Measurements from ENCODE around the gene SYT1.
"Not testable (repeated sequence)": the region's sequence is repeated elsewhere in the genome, so short reads cannot be mapped to it uniquely, and the experiment has no call there.

The SYT1 gene

GRCh38 chr12:78864403-78864869 is at the start of gene SYT1:
SYT1 (plus strand) TSS chr12:78864774.
- DNase-seq = no peak

- DNase-seq = no peak
These were observed 46.1 kb upstream of the SYT1 start for GRCh38 chr12:78818487-78818886.

DNA sequence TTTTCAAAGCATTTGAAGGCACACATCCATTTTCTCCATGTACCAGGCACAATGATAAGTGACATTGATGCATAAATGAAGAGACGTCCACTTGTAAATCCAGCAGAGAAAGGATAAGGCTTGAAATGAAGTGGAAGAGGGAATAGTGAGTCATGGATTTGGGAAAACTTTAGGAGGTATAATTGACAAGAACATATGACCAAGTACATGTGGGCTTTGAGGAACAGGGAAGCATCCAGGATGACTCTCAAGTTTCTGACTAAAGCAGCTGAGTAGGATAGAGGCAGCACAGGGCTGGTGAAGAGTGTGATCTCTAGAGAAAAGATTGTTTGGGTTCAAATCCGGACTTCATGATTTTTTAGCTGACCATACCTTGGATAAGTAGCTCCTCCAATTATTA is 43.6 kb upstream of the SYT1 start:
- no peak for DNase-seq

DNA sequence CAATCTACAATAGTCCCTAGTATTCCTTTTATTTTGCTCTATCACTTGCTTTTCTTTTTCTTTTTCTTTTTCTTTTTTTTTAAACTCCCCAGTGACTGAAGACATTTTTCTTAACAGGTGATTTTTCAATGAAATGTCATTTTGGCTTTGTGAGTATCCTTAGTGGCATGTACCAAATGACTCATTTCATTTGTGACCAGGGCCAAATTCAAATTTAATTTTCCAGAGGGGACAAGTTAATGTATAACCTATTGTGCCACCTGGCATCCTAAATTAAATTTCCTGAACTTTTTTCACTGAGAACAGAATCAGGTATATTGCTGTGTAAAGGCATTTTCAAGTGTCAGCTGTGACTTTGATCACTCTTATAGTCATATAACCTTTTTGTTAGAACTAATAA is 39.7 kb upstream of the SYT1 start:
- no peak for DNase-seq

DNA sequence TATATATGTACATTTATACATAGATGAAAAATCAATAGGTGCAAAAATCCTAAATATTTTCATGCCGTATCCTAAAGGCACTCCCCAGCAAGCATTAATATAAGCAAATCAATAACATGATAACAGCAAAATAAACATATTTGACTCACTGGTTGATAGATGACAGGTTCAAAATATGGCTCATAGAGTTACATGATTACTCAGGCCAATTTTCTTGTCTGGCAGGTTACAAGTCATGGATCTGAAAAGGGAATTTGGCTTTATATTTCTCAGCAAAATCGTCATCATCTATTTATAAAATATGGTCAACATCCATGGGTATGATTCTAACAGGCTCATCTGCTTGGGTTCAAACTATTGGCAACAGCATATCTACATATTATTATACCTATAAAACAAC is 34.9 kb upstream of the SYT1 start:
- DNase-seq = no peak

GRCh38 chr12:78835493-78835892 is 29.1 kb upstream of the SYT1 start:
- no peak for DNase-seq

- DNase-seq = not testable (repeated sequence)
These were observed 24.0 kb upstream of the SYT1 start for GRCh38 chr12:78840518-78841019.

- no peak for DNase-seq
These were observed 11.3 kb upstream of the SYT1 start for GRCh38 chr12:78853231-78853630.

DNA sequence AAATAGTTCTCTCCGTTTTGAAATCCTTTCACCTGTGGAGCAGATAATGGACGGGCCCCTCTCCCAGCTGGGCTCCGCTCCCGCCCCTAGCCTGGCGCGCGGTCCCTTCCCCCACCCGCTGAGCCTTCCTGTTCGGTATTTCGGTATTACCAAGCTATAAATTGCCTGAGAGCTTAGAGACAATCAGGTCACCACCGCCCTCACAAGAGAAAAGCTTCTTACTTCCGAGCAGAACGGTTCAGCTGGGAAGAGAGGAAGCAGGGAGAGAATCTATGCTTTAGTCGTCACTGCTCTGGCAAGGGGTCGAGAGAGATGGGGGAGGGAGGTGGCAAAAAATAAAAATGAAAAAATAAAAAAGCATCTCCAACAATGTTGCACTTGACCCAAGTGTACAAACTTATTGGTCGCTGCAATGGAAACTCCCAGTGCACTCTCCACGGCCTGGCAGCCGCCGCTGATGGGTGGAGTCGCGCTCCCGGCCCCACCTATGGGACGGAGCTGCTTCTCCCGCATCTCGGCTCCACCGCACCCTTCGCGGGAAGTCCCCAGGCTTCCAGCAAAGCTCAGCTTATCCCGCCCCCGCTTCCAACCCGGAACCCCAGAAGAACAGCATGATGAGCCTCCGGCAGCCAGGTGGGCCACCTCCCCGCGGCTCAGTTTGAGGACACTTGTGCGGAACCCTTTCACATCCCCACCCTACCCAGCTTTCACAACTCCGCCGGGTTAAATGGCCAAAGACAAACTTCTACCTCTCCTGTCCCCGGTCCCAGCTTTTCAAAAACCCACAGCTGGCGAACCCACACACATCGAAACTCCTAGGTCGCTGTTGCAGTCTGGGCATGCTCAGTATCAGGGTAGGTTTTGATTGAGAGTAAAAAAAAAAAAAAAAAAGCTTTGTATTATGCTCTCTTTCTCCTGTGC is 832 bp upstream of the SYT1 start:
- DNase-seq = no peak

GRCh38 chr12:78864870-78865463 is 393 bp downstream of the SYT1 start:
- no peak for DNase-seq

- DNase-seq = no peak
These were observed 942 bp downstream of the SYT1 start for GRCh38 chr12:78865516-78865915.

DNA sequence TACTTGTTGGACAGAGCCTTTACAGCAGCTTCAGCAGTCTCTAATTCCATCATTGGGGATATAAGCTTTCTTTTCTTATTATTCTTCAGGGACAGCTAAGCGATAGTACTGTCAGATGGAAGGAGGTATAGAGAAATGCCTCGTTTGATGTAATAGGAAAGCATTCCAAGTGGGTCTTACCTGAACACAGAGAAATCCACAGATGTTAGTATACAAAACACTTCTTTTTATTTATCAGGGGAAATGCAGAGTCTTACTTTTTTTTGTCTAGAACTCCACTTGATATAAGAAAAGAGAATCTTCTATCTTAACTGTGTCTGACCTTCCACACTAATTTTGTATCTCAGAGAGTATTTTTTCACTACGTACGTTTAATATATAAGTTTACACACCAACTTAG is 1.9 kb downstream of the SYT1 start:
- DNase-seq = no peak

GRCh38 chr12:78870539-78870938 is 6.0 kb downstream of the SYT1 start:
- DNase-seq = no peak

DNA sequence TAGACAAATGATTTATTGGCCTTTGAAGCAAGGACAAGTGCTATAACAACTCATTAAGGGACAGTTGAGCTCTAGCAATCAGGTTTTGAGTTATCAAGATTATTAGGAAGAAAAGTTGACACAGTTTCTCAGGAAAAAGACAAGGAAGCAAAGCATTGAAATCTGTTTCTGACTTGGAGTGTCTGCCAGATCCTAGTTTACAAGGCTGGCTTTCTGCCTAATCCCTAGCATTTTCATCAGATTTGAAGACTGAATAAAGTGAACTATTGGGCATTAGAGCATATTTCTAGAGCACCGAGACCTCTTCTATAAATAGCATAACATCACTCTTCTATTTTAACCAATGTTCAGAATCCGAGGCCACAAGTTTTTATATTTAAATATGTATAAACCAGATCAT is 7.0 kb downstream of the SYT1 start:
- no peak for DNase-seq

GRCh38 chr12:78878459-78878858 is 13.9 kb downstream of the SYT1 start:
- DNase-seq = no peak

DNA sequence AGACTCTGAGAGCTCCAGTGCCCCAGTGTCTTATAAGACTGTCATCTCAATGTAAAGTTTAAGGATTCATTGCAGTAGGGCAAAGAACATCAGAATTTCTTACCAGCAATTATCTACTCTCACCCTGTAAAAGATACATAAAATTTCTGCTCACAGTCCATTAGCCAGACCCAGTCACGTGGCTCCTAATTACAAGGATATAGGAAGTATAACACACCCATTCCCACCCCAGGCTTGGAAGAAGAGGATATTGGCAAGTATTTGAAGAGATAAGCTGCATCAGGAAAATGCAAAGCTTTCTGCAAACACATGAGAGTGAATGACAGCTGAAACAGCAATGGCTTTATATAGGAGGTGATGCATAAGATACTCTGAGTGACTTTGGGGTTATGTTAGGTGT is 14.3 kb downstream of the SYT1 start:
- DNase-seq = no peak

- no peak for DNase-seq
These were observed 15.5 kb downstream of the SYT1 start for GRCh38 chr12:78880078-78880477.

GRCh38 chr12:78881685-78882084 is 17.1 kb downstream of the SYT1 start:
- no peak for DNase-seq

DNA sequence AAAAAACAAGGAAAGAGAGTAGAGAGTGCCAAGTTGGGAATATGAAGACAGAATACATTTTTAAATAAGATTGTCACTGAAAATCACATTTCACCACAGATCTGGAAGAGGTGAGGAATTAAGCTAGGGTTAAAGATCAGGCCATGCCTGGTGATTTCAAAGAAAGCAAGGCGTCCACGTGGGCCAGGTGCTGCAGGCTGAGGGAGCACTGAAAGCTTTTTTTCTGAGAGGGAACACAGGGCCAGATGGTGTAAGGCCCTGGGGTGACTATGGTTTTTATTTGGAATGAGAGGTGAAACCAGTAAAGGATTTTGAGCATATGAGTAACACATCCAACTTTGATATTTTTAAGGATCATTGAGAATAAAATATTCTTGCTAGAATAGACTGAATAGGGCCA is 20.9 kb downstream of the SYT1 start:
- no peak for DNase-seq

DNA sequence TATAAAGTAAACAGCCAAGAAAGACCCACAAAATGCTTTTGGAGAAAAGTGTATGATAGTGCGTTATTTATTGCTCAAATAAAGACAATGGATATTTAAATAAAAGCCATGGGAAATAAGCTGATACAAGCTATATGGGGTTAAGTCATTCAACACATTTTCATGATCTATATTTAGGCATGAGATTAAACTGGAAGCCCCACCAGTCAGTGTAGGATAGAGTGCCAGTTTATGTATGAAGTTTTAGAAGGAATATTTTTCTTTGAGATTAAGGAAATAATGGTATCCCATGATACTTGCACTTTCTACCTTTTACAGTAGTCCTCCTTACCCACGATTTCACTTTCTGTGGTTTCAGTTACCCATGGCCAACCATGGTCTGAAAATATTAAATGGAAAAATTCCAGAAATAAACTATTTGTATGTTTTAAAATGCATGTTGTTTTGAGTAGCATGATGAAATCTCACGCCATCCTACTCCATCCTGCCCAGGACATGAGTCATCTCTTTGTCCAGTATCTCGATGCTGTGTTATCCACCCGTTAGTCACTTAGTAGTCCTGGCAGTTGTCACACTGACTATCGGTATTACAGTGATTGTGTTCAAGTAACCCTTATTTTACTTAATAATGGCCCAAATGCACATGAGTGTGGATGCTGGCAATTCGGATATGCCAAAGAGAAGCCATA is 22.3 kb downstream of the SYT1 start:
- no peak for DNase-seq

GRCh38 chr12:78887444-78887843 is 22.9 kb downstream of the SYT1 start:
- no peak for DNase-seq

- DNase-seq = no peak
These were observed 24.0 kb downstream of the SYT1 start for GRCh38 chr12:78888568-78888967.

- DNase-seq = no peak
These were observed 27.2 kb downstream of the SYT1 start for GRCh38 chr12:78891646-78892353.
